GM10266 (cell line): ENCODE measurements around the gene POLR2H.

Experiments
- DNase-seq: peaks from one replicate; pipeline ENCODE4 v3.0.0; 2012; ENCODE audit errors: extremely low spot score
- CTCF ChIP-seq: IDR thresholded peaks from 2 replicates; pipeline ENCODE4 v1.5.1; 2012; ENCODE audit warnings: mild to moderate bottlenecking, low read depth; ENCODE audit not compliant: control insufficient read depth, insufficient read depth; ENCODE audit errors: missing control alignments

POLR2H gene

DNA sequence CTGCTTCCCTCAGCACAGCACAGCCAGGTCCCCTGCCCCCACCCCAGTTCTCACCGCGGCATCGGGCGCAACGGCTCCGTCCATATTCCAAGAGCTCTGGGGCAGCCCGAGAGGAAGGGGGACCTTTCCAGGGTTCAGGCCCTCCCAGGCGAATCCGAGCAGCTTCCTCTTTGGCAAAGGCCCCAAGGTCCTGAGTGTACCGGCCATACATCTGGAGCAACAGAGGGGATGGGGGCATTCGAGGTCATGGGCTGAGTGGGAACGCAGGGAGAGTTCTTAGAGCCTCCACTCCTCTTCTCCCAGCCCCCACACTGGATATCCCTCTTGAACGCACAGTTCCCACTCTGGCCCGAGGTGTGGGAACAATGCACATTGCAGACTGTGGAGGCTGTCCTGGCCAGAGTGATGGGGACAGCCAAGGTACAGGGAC is 2.6 kb upstream of the POLR2H start:
- TF ChIP-seq CTCF: no peak
- DNase-seq: no peak

DNA sequence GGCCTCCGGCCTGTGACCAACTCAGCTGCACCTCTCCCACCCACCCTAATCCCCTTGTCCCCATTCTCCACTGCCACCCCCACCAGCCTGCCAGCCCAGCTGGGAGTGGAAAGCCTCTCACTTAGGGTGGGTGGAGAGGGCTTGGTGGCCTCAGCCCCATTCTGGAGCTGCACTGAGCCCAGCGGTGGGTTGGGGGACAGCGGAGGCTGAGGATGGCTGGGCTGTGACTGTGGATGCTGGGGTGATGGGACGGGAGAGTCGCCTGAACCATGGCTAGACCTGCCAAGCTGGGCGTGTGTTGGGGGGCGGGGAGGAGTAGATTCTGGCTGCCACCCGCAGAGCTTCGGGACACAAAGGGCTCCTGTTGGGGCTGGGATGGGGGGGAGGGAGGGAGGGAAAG is 1.9 kb upstream of the POLR2H start:
- TF ChIP-seq CTCF: no peak
- no peak for DNase-seq

- no peak for TF ChIP-seq CTCF
- no peak for DNase-seq
Observed at GRCh38 chr3:184360070-184360928, 1.2 kb upstream of the POLR2H start.

- no peak for TF ChIP-seq CTCF
- DNase-seq: no peak
Observed at GRCh38 chr3:184360929-184361531, 480 bp upstream of the POLR2H start.

- no peak for TF ChIP-seq CTCF
- peak; percentile 82 for DNase-seq
Observed at GRCh38 chr3:184361932-184362667, 590 bp downstream of the POLR2H start.

GRCh38 chr3:184362668-184363546 is 1.4 kb downstream of the POLR2H start:
- TF ChIP-seq CTCF: peak; percentile 79
- DNase-seq: peak; percentile 99
